Heart right ventricle (tissue), 16 donors: ENCODE results near the gene DCAF8. TPM values are rescaled to one million over a fixed set of nuclear protein-coding genes. Genes with fewer than 3 reads are reported as not detected.

Source experiments
- ATAC-seq, 8 donors: fragments of 200-7000 bp; cut with Tn5 transposase; one replicate each; pipeline ENCODE4 v1.9.1; 2020; ENCODE audit warnings: mild to moderate bottlenecking in 8 of 8, moderate library complexity in 8 of 8, moderate number of reproducible peaks in 1 of 8
- DNase-seq, 2 donors: peaks; one replicate each; pipeline ENCODE4 v3.0.0-alpha.2; 2020
- H3K27ac ChIP-seq, 10 donors: fragments of 200-600 bp; sonication (generic) in 2 of 10; one replicate each; pipeline versions ENCODE4 v1.5.0 to v1.8.0; 2020 to 2022; ENCODE audit warnings: mild to moderate bottlenecking in 3 of 10
- H3K27me3 ChIP-seq, 7 donors: fragments of 200-600 bp; one replicate each; pipeline ENCODE4 v1.8.0; 2021 to 2022; ENCODE audit warnings: mild to moderate bottlenecking in 2 of 7
- H3K36me3 ChIP-seq, 9 donors: fragments of 200-600 bp; sonication (generic) in 1 of 9; one replicate each; pipeline versions ENCODE4 v1.5.0 to v1.8.0; 2020 to 2022; ENCODE audit warnings: mild to moderate bottlenecking in 2 of 9
- H3K4me1 ChIP-seq, 9 donors: fragments of 200-600 bp; sonication (generic) in 1 of 9; one replicate each; pipeline versions ENCODE4 v1.5.0 to v1.8.0; 2020 to 2022; ENCODE audit warnings: mild to moderate bottlenecking in 4 of 9
- H3K4me3 ChIP-seq, 10 donors: fragments of 200-600 bp; sonication (generic) in 2 of 10; one replicate each; pipeline versions ENCODE4 v1.5.0 to v1.8.0; 2020 to 2022; ENCODE audit warnings: mild to moderate bottlenecking in 7 of 10, moderate library complexity in 2 of 10
- H3K9me3 ChIP-seq, 11 donors: fragments of 200-600 bp in 10 of 11; sonication (generic) in 2 of 11; one replicate each; pipeline versions ENCODE4 v1.5.0 to v1.8.0; 2013 to 2022; ENCODE audit warnings: mild to moderate bottlenecking in 2 of 11, control low read depth in 1 of 11, moderate library complexity in 1 of 11
- WGBS, 2 donors: extraction: QIAGEN DNeasy Blood & Tissue Kit; methylation state at CpG; one replicate each; pipeline ENCODE4 v1.1.7; 2013; ENCODE audit warnings: inconsistent platforms in 1 of 2; 5-methylcytosine and 5-hydroxymethylcytosine counted together
- intact Hi-C, 10 donors: fragments of 100-400 bp; cut with DNase I; formaldehyde crosslinking; loops; one replicate each; pipeline versions ENCODE4 v1.11.1 to v1.14.2; 2022
- polyA plus RNA-seq, 2 donors: library from polyadenylated mRNA; stranded (reverse); fragments of 200-250 nt; gene quantifications; one replicate each; pipeline ENCODE4 v1.2.3, GENCODE V29; 2013
- total RNA-seq, 10 donors: library from RNA; stranded (reverse); fragmentation: NEBNext Ultra II Directional in 3 of 10; extraction: Animal tissue kit (Norgen Biotek cat#: 25700) in 3 of 10; gene quantifications; one replicate each; pipeline versions ENCODE4 v1.2.1 to v1.2.4, GENCODE V29; 2021 to 2023
- TF ChIP-seq, protein P1 (sequence below), 9 donors: fragments of 200-600 bp; sonication (generic) in 2 of 9; IDR thresholded peaks; one replicate each; pipeline versions ENCODE4 v1.5.0 to v1.8.0; 2021 to 2022; ENCODE audit warnings: antibody characterized with exemption in 9 of 9, mild to moderate bottlenecking in 5 of 9, moderate library complexity in 1 of 9
- donor health status: Arrhythmogenic right ventricular cardiomyopathy.
- donor health status: ischemic (EF 13 %, LVEDD 7.1; RV severe dilation, severe dysfunction).
- donor health status: healthy with polysubstance abuse.
- donor health status: DM: no; HTN: yes; CAD: no.
- donor health status: DM: no; HTN: no; CAD: no.
- donor health status: ischemic (EF 25% LVEDD 6.9; RV normal size, moderate dysfunction).
- donor health status: ischemic (EF 25% LVEDD 5.7; RV mildly dilated, moderate dysfunction).
- donor health status: healthy.
- donor health status: DM: yes; HTN: yes; CAD: no.
- donor health status: Ischemic cardiomyopathy.
- donor health status: ischemic (EF 35%, LVEDD 5.7; RV mildly dilated, moderate dysfunction).
- donor health status: nonischemic (EF 11% LVEDD 7.7; RV severe dilation, severe dysfunction).
- donor health status: DM: yes; HTN: yes; CAD: no.
- donor health status: PGD.
- donor health status: ischemic (EF 29% LVEDD 5.4; RV normal size, mild dysfunction).
- donor health status: nonischemic (EF 23%, LVEDD 6.1; RV moderate dilation, normal function).

DCAF8 gene
- total and polyA plus RNA-seq, 12 donors: 47.1 to 171 (median 151) TPM

DNA sequence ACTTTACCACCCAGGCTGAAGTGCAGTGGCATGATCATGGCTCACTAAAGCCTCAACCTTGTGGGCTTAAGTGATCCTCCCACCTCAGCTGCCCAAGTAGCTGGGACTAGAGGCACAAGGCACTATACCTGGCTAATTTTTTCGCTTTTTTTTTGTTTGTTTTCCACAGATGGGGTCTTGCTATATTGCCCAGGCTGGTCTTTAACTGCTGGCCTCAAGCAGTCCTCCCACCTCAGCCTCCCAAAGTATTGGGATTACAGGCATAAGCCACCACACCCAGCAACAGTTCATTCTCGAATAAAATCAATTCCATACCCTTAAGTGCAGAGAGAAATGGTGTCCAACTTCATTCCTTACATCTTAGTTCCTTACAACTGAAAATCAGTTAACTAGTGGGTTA is 24.8 kb downstream of the DCAF8 start:
- TF ChIP-seq, protein P1, sequence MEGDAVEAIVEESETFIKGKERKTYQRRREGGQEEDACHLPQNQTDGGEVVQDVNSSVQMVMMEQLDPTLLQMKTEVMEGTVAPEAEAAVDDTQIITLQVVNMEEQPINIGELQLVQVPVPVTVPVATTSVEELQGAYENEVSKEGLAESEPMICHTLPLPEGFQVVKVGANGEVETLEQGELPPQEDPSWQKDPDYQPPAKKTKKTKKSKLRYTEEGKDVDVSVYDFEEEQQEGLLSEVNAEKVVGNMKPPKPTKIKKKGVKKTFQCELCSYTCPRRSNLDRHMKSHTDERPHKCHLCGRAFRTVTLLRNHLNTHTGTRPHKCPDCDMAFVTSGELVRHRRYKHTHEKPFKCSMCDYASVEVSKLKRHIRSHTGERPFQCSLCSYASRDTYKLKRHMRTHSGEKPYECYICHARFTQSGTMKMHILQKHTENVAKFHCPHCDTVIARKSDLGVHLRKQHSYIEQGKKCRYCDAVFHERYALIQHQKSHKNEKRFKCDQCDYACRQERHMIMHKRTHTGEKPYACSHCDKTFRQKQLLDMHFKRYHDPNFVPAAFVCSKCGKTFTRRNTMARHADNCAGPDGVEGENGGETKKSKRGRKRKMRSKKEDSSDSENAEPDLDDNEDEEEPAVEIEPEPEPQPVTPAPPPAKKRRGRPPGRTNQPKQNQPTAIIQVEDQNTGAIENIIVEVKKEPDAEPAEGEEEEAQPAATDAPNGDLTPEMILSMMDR (IDR thresholded peaks at IDR 0.05): no peak
- DNase-seq (no peak), ATAC-seq (no peak)
- Histone ChIP-seq H3K36me3 (peaks cover 0 to 100% (median 59%) of the 10 kb centered on the region in 9 donors), H3K4me1 (peaks cover 0 to 23% (median 2%) of the 10 kb centered on the region in 9 donors), H3K4me3 (no peak overlapping the region), H3K27me3 (no peaks in the 10 kb centered on the region), H3K9me3 (no peaks in the 10 kb centered on the region), H3K27ac (no peak overlapping the region)
- intact Hi-C loops: loop anchor here in 1 of 10 donors (5.0 kb wide), 1 partner anchor 65 kb away; no protein-coding TSS in a partner anchor
- WGBS, 2 donors: 98% methylated on average over 2 of the region's 2 CpGs

DNA sequence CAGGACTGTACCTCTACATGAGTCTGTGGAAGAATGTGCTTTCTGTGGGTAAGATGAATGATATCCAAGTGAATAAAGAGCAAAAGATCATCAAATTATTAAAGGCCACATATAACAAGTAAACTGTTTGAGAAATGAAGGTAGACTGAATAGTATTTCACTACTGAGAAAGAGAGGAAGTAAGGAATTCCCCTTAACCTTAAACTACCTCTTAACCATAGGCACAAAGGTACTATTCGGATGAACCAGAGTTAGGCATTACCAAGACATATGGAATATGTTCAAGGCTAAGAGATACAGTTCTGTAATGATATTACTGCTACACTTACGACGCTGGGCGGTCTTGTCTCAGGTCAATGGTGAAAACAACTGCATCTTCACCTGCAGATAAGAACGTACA is 25.5 kb downstream of the DCAF8 start:
- intact Hi-C loops: loop anchor here in 1 of 10 donors (5.0 kb wide), 1 partner anchor 65 kb away; no protein-coding TSS in a partner anchor
- Histone ChIP-seq H3K4me1 (peaks cover 0 to 18% (median 0%) of the 10 kb centered on the region in 9 donors), H3K4me3 (no peak overlapping the region), H3K9me3 (no peaks in the 10 kb centered on the region), H3K36me3 (peaks cover 0 to 100% (median 66%) of the 10 kb centered on the region in 9 donors), H3K27me3 (no peaks in the 10 kb centered on the region), H3K27ac (no peak overlapping the region)
- TF ChIP-seq, protein P1 (IDR thresholded peaks at IDR 0.05): no peak
- 88 to 89% methylated on average over 5 of the region's 5 CpGs for WGBS, 2 donors
- ATAC-seq (no peak), DNase-seq (no peak)

DNA sequence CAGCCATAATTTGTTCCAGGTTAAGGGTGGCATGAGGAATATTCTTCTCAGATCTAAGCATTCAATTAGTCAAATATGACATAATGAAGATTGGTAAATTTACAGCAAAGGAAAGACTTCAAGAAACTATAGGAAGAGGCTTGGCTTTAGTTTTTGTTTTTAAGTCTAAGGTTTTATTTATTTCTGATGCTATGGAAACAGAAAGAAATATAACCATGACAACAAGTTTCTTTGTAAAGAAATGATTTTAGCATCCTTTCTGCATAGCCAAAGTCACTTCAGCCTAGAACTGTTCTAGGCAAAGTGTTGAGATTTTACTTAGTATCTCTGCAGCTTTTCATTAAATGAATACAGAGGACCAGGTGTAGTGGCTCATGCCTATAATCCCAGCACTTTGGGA is 29.4 kb downstream of the DCAF8 start:
- Histone ChIP-seq H3K9me3 (no peaks in the 10 kb centered on the region), H3K4me1 (peaks cover 0 to 6% (median 0%) of the 10 kb centered on the region in 9 donors), H3K4me3 (no peak overlapping the region), H3K36me3 (peaks cover 0 to 100% (median 87%) of the 10 kb centered on the region in 9 donors), H3K27me3 (no peaks in the 10 kb centered on the region), H3K27ac (no peak overlapping the region)
- no peak for DNase-seq
- TF ChIP-seq, protein P1 (IDR thresholded peaks at IDR 0.05): no peak
- intact Hi-C loops: no loop called here
- no peak for ATAC-seq

DNA sequence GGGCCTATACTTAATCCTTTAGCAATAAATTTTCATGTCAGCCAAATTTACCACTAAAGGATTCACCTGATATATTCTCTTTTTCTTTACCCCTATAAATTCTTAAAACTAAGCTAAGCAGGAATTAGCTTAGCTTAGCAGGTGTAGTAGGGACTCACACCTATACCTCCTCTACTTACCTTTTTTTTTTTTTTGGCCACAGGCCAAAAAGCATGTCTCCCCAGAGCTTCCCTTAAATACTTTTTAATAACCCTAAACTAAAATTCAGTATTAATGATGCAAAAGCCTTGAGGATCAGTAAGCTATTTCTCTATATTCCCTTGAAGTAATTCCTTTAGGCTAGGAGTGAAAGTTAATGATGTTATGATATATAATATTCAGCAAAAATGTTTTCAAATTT is 33.9 kb downstream of the DCAF8 start:
- no peaks in the 10 kb centered on the region for H3K27me3 ChIP-seq
- TF ChIP-seq, protein P1 (IDR thresholded peaks at IDR 0.05): no peak

More for the DNA sequence above, 33.9 kb downstream of the DCAF8 start:
- Histone ChIP-seq H3K27ac (no peak overlapping the region), H3K9me3 (no peaks in the 10 kb centered on the region), H3K4me3 (no peak overlapping the region), H3K4me1 (peaks cover 0 to 16% (median 0%) of the 10 kb centered on the region in 9 donors), H3K36me3 (peaks cover 3 to 100% (median 95%) of the 10 kb centered on the region in 9 donors)
- ATAC-seq (no peak), DNase-seq (no peak)
- intact Hi-C loops: no loop called here
